ENCODE measurements around the gene TRIP6.

The TRIP6 gene

GRCh38 chr7:100856871-100857282 is 10.3 kb upstream of the TRIP6 start:
- DNase-seq (ENCODE audit: low spot score) = no peak
- no peak for TF ChIP-seq CTCF (IDR thresholded peaks at IDR 0.05)
- Histone ChIP-seq H3K27ac (no peak overlapping the region), H3K4me3 (no peak overlapping the region)

- Histone ChIP-seq H3K27ac (no peak overlapping the region), H3K4me3 (no peak overlapping the region)
- no peak for DNase-seq (ENCODE audit: low spot score)
- no peak for TF ChIP-seq CTCF (IDR thresholded peaks at IDR 0.05)
Measured at GRCh38 chr7:100859856-100860255, 7.3 kb upstream of the TRIP6 start.

- DNase-seq (ENCODE audit: low spot score) = no peak
- Histone ChIP-seq H3K4me3 (no peak overlapping the region), H3K27ac (no peak overlapping the region)
- no peak for TF ChIP-seq CTCF (IDR thresholded peaks at IDR 0.05)
Measured at GRCh38 chr7:100860702-100861615, 6.2 kb upstream of the TRIP6 start.

- no peak for TF ChIP-seq CTCF (IDR thresholded peaks at IDR 0.05)
- H3K27ac ChIP-seq = no peak overlapping the region
- H3K4me3 ChIP-seq = no peak overlapping the region
- no peak for DNase-seq (ENCODE audit: low spot score)
Measured at GRCh38 chr7:100861616-100861985, 5.6 kb upstream of the TRIP6 start.

- Histone ChIP-seq H3K4me3 (no peak overlapping the region), H3K27ac (no peak overlapping the region)
- no peak for DNase-seq (ENCODE audit: low spot score)
- no peak for TF ChIP-seq CTCF (IDR thresholded peaks at IDR 0.05)
Measured at GRCh38 chr7:100863406-100863950, 3.7 kb upstream of the TRIP6 start.

GRCh38 chr7:100864263-100864845 is 2.8 kb upstream of the TRIP6 start:
- no peak for TF ChIP-seq CTCF (IDR thresholded peaks at IDR 0.05)
- H3K27ac ChIP-seq = no peak overlapping the region
- no peak for DNase-seq (ENCODE audit: low spot score)
- no peak overlapping the region for H3K4me3 ChIP-seq

Measured in coronary artery (tissue), 2 donors.